Psoas muscle (tissue), 8 donors: ENCODE results near the gene TBC1D22A. TPM values are rescaled to one million over a fixed set of nuclear protein-coding genes. Genes with fewer than 3 reads are reported as not detected.

Source experiments
- ATAC-seq, 4 donors: fragments of 200-7000 bp; cut with Tn5 transposase; one replicate each; pipeline ENCODE4 v1.9.1; 2020; ENCODE audit warnings: moderate library complexity in 3 of 4, mild to moderate bottlenecking in 2 of 4
- DNase-seq, 2 donors: peaks; one replicate each; pipeline ENCODE4 v3.0.0-alpha.2; 2020
- H3K27ac ChIP-seq: fragments of 200-600 bp; one replicate; pipeline ENCODE4 v1.8.0; 2022
- H3K27me3 ChIP-seq, 3 donors: fragments of 200-600 bp in 1 of 3; one replicate each; pipeline versions ENCODE4 v1.6.1 to v1.8.0; 2013 to 2022; ENCODE audit warnings: low read length in 2 of 3, mild to moderate bottlenecking in 2 of 3, moderate library complexity in 1 of 3; ENCODE audit not compliant: insufficient read depth in 3 of 3
- H3K36me3 ChIP-seq, 2 donors: fragments of 200-600 bp in 1 of 2; one replicate each; pipeline versions ENCODE4 v1.6.1 to v1.8.0; 2013 to 2022; ENCODE audit warnings: low read depth in 1 of 2, mild to moderate bottlenecking in 1 of 2, moderate library complexity in 1 of 2; ENCODE audit not compliant: insufficient read depth in 1 of 2
- H3K4me1 ChIP-seq: fragments of 200-600 bp; one replicate; pipeline ENCODE4 v1.8.0; 2022
- H3K4me3 ChIP-seq: fragments of 200-600 bp; one replicate; pipeline ENCODE4 v1.8.0; 2022; ENCODE audit warnings: mild to moderate bottlenecking
- H3K9me3 ChIP-seq: fragments of 200-600 bp; one replicate; pipeline ENCODE4 v1.8.0; 2022
- CTCF ChIP-seq: fragments of 200-600 bp; IDR thresholded peaks from one replicate; pipeline ENCODE4 v1.8.0; 2022; ENCODE audit warnings: antibody characterized with exemption
- WGBS, 3 donors: extraction: QIAGEN DNeasy Blood & Tissue Kit; methylation state at CpG; one replicate each; pipeline versions ENCODE4 v1.1.6 to v1.1.7; 2013; 5-methylcytosine and 5-hydroxymethylcytosine counted together
- intact Hi-C, 2 donors: fragments of 100-400 bp; cut with DNase I; formaldehyde crosslinking; loops; one replicate each; pipeline versions ENCODE4 v1.11.0 to v1.14.2; 2022
- long read RNA-seq, 2 donors: library from polyadenylated mRNA; unstranded; transcript quantifications; one replicate each; pipeline ENCODE4 v2.0.0, GENCODE V29; 2021
- polyA plus RNA-seq, 3 donors: library from polyadenylated mRNA; stranded (reverse); fragments of 200-250 nt; gene quantifications; one replicate each; pipeline ENCODE4 v1.2.3, GENCODE V29; 2013
- total RNA-seq, 4 donors: library from RNA; stranded (reverse); fragmentation: NEBNext Ultra II Directional in 2 of 4; extraction: Animal tissue kit (Norgen Biotek cat#: 25700) in 2 of 4; gene quantifications; one replicate each; pipeline versions ENCODE4 v1.2.1 to v1.2.4, GENCODE V29; 2021 to 2023
- donor health status: healthy with polysubstance abuse.
- donor health status: DM: no; HTN: no; CAD: no; lungs with moderate emphysema.
- donor health status: Bipolar disorder and iron deficiency.
- donor health status: healthy.
- donor health status: DM: yes; HTN: yes; CAD: no.
- donor health status: DM: no; HTN: no; CAD: no.
- donor health status: DM: no; HTN: no; CAD: no.
- donor health status: DM: yes; HTN: yes; CAD: no.

Gene TBC1D22A
- 10 to 100 TPM; 15.7 to 25.0 (median 20.6) TPM for total RNA-seq
- 10 to 100 TPM; 11.7 to 19.0 (median 14.8) TPM for polyA plus RNA-seq
- long read RNA-seq, donor 1, transcript TBC1D22A-201 (13 exons, 3,787 nt) = major isoform, 15 of 30 reads
- long read RNA-seq, donor 1, partial matches to known transcripts = 11 of 30 reads
- long read RNA-seq, donor 1, other reads (novel, unspliced or antisense) = 2 of 30 reads
- long read RNA-seq, donor 2, transcript TBC1D22A-201 (13 exons, 3,787 nt) = major isoform, 13 of 21 reads
- long read RNA-seq, donor 2, partial matches to known transcripts = 3 of 21 reads
- long read RNA-seq, donor 2, other reads (novel, unspliced or antisense) = 5 of 21 reads

- peak within 1 kb of the TSS; percentile 96 for H3K27ac ChIP-seq
- intact Hi-C loops = loop anchor here in 1 of 2 donors (2.0 kb wide), 1 partner anchor 24 kb away; the partner anchor contains the start of gene CERK
- WGBS, 3 donors = 0 to 1% (median 1%) methylated on average over 61 to 66 of the region's 66 CpGs
Observed at GRCh38 chr22:46762238-46763050, at the start of gene TBC1D22A. TBC1D22A (plus strand) TSS chr22:46762650; CDS start chr22:46762787, 137 bp downstream.

DNA sequence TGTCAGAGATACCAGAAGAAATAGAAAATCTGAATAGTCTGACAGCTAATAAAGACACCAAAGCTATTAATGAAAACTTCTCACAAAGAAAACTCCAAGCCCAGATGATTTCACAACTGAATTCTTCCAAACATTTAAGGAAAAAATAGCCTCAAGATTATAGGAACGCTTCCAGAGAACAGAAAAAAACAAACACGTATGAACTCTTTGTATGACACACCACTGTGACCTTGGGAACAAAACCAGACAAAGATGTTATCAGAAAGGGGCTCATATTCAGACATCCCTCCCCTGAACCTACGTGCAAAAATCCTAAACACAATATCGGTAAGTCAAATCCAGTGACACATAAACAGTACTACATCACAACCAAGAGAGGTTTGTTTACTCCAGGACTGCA lies 47.9 kb upstream of the TBC1D22A start:
- DNase-seq = no peak
- ATAC-seq = peak in 2 of 4 donors; percentile 23 to 43
- WGBS, 3 donors = 57 to 68% (median 61%) methylated on average over 4 of the region's 4 CpGs
- Histone ChIP-seq H3K27ac (no peak overlapping the region), H3K4me3 (no peak overlapping the region), H3K36me3 (peaks cover 3 to 81% of the 10 kb centered on the region in 2 donors), H3K4me1 (no peaks in the 10 kb centered on the region), H3K27me3 (no peaks in the 10 kb centered on the region), H3K9me3 (no peaks in the 10 kb centered on the region)
- intact Hi-C loops = no loop called here
- TF ChIP-seq CTCF = no peak

More at GRCh38 chr22:46762238-46763050, at the start of gene TBC1D22A:
- peaks cover 0 to 13% of the 10 kb centered on the region in 2 donors for H3K36me3 ChIP-seq
- H3K4me1 ChIP-seq = peaks cover 12% of the 10 kb centered on the region
- DNase-seq (peak; percentile 95 to 98), ATAC-seq (peak; percentile 93 to 97 (median 95))
- no peak for TF ChIP-seq CTCF
- no peaks in the 10 kb centered on the region for H3K27me3 ChIP-seq
- peak within 1 kb of the TSS; percentile 77 for H3K4me3 ChIP-seq
- H3K9me3 ChIP-seq = no peaks in the 10 kb centered on the region

DNA sequence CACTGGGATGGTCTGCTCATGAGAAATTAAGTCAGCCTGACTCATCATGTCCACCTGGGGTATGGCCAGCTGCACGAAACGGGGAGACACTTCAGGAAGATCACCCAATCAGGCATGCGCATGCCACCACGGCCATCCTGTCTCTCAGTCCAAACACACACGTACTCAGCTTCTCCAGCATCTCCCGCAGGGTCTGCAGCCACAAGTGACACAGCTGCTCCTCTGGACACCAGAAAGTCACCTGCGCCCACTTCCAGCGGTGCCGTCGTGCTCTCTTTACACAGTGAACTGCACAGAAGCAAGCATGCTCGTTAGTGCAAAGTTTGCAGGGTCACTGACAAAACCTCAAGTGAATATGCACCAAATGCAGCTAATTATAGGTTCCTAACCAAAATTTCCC lies 42.5 kb upstream of the TBC1D22A start:
- no peak for TF ChIP-seq CTCF
- H3K27me3 ChIP-seq = no peaks in the 10 kb centered on the region
- no peak overlapping the region for H3K27ac ChIP-seq
- DNase-seq (no peak), ATAC-seq (no peak)
- intact Hi-C loops = no loop called here
- WGBS, 3 donors = 92 to 93% (median 92%) methylated on average over 11 of the region's 11 CpGs
- no peak overlapping the region for H3K4me3 ChIP-seq
- peaks cover 6% of the 10 kb centered on the region for H3K4me1 ChIP-seq
- H3K36me3 ChIP-seq = peaks cover 0 to 58% of the 10 kb centered on the region in 2 donors
- H3K9me3 ChIP-seq = no peaks in the 10 kb centered on the region

GRCh38 chr22:46721501-46722085 lies 40.9 kb upstream of the TBC1D22A start:
- H3K4me1 ChIP-seq = peaks cover 10% of the 10 kb centered on the region
- no peak overlapping the region for H3K4me3 ChIP-seq
- no peaks in the 10 kb centered on the region for H3K9me3 ChIP-seq
- H3K27ac ChIP-seq = no peak overlapping the region
- no peak for TF ChIP-seq CTCF
- no peak for DNase-seq
- intact Hi-C loops = no loop called here
- peaks cover 0 to 54% of the 10 kb centered on the region in 2 donors for H3K36me3 ChIP-seq
- no peaks in the 10 kb centered on the region for H3K27me3 ChIP-seq
- WGBS, 3 donors = 55 to 62% (median 58%) methylated on average over 16 of the region's 16 CpGs
- peak; percentile 43 to 59 (median 52) for ATAC-seq
